CD14-positive monocyte (primary cell): ENCODE measurements around the gene MARVELD3. TPM values are rescaled to one million over a fixed set of nuclear protein-coding genes. Genes with fewer than 3 reads are reported as not detected.

Source experiments
- DNase-seq, 3 donors: peaks; one replicate each; pipeline ENCODE4 v3.0.0-alpha.2; 2011 to 2022
- H2AFZ ChIP-seq: 2 replicates; pipeline ENCODE4 v1.6.0; 2012; ENCODE audit warnings: mild to moderate bottlenecking, low read depth, low read length, inconsistent platforms; ENCODE audit not compliant: insufficient read depth, poor library complexity, severe bottlenecking
- H3K27ac ChIP-seq, 2 donors: 1 replicate in 1 of 2; 2 replicates in 1 of 2; pipeline ENCODE4 v1.5.1; 2012 to 2013; ENCODE audit warnings: low read length in 2 of 2, control low read depth in 1 of 2, inconsistent platforms in 1 of 2, low read depth in 1 of 2, mild to moderate bottlenecking in 1 of 2
- H3K27me3 ChIP-seq, 2 donors: one replicate each; pipeline versions ENCODE4 v1.6.0 to v1.6.1; 2011 to 2013; ENCODE audit warnings: low read length in 2 of 2; ENCODE audit not compliant: control insufficient read depth in 2 of 2, insufficient read depth in 2 of 2
- H3K36me3 ChIP-seq, 2 donors: replicated peaks in 1 of 2; 1 replicate in 1 of 2; 2 replicates in 1 of 2; pipeline versions ENCODE4 v1.5.1 to v1.6.1; 2012 to 2013; ENCODE audit warnings: low read length in 2 of 2, control low read depth in 1 of 2, inconsistent platforms in 1 of 2, mild to moderate bottlenecking in 1 of 2; ENCODE audit not compliant: insufficient read depth in 2 of 2, control insufficient read depth in 1 of 2
- H3K4me1 ChIP-seq, 2 donors: 1 replicate in 1 of 2; 2 replicates in 1 of 2; pipeline versions ENCODE4 v1.5.1 to v1.6.1; 2012 to 2013; ENCODE audit warnings: low read length in 2 of 2, control low read depth in 1 of 2, inconsistent platforms in 1 of 2, mild to moderate bottlenecking in 1 of 2, moderate library complexity in 1 of 2; ENCODE audit not compliant: insufficient read depth in 2 of 2, control insufficient read depth in 1 of 2
- H3K4me2 ChIP-seq: replicated peaks from 2 replicates; pipeline ENCODE3; 2012; ENCODE audit warnings: low read length, moderate library complexity, mild to moderate bottlenecking; ENCODE audit not compliant: poor library complexity, severe bottlenecking; ENCODE audit errors: extremely low read depth
- H3K4me3 ChIP-seq, 3 experiments: fragments of 200-600 bp in 1 of 3; sonication (generic) in 1 of 3; replicated peaks in 1 of 3; 1 replicate in 2 of 3; 2 replicates in 1 of 3; pipeline ENCODE4 v1.5.1; 2011 to 2013; ENCODE audit warnings: low read length in 3 of 3, mild to moderate bottlenecking in 3 of 3, control low read depth in 2 of 3, low read depth in 2 of 3, inconsistent platforms in 1 of 3, moderate library complexity in 1 of 3
- H3K79me2 ChIP-seq: 2 replicates; pipeline ENCODE4 v1.6.0; 2012; ENCODE audit warnings: mild to moderate bottlenecking, control low read depth, inconsistent platforms, low read length, moderate library complexity; ENCODE audit not compliant: insufficient read depth
- H3K9ac ChIP-seq: 2 replicates; pipeline ENCODE4 v1.6.0; 2017; ENCODE audit warnings: low read length, mild to moderate bottlenecking; ENCODE audit not compliant: insufficient read depth, poor library complexity, severe bottlenecking
- H3K9me3 ChIP-seq, 2 donors: replicated peaks in 1 of 2; 1 replicate in 1 of 2; 2 replicates in 1 of 2; pipeline versions ENCODE4 v1.5.1 to v1.6.1; 2012 to 2013; ENCODE audit warnings: low read length in 2 of 2, control low read depth in 1 of 2; ENCODE audit not compliant: control insufficient read depth in 1 of 2, insufficient read depth in 1 of 2
- H4K20me1 ChIP-seq: 2 replicates; pipeline ENCODE4 v1.6.0; 2012; ENCODE audit warnings: mild to moderate bottlenecking, low read length, control low read depth, moderate library complexity; ENCODE audit not compliant: insufficient read depth
- H3K27ac Mint-ChIP-seq, 7 donors: one replicate each; pipeline ENCODE4 v1.8.0; 2020; ENCODE audit warnings: mild to moderate bottlenecking in 7 of 7, mixed read lengths in 7 of 7, moderate library complexity in 6 of 7, inconsistent platforms in 2 of 7
- H3K27me3 Mint-ChIP-seq, 3 donors: one replicate each; pipeline ENCODE4 v1.8.0; 2021 to 2022; ENCODE audit warnings: low read depth in 3 of 3, mild to moderate bottlenecking in 3 of 3, mixed read lengths in 3 of 3, moderate library complexity in 3 of 3, inconsistent platforms in 1 of 3
- H3K36me3 Mint-ChIP-seq, 2 donors: one replicate each; pipeline ENCODE4 v1.8.0; 2020; ENCODE audit warnings: mixed read lengths in 2 of 2, inconsistent platforms in 1 of 2, mild to moderate bottlenecking in 1 of 2
- H3K4me1 Mint-ChIP-seq: one replicate; pipeline ENCODE4 v1.8.0; 2020; ENCODE audit warnings: mild to moderate bottlenecking, mixed read lengths
- H3K4me3 Mint-ChIP-seq, 2 donors: one replicate each; pipeline ENCODE4 v1.8.0; 2020; ENCODE audit warnings: mild to moderate bottlenecking in 2 of 2, mixed read lengths in 2 of 2, moderate library complexity in 1 of 2
- H3K9me3 Mint-ChIP-seq, 7 donors: one replicate each; pipeline ENCODE4 v1.8.0; 2020 to 2022; ENCODE audit warnings: mixed read lengths in 7 of 7, mild to moderate bottlenecking in 6 of 7, moderate library complexity in 6 of 7, inconsistent platforms in 2 of 7
- CTCF ChIP-seq: fragments of 200-600 bp; IDR thresholded peaks from one replicate; pipeline ENCODE4 v1.8.0; 2022; ENCODE audit warnings: antibody characterized with exemption, mild to moderate bottlenecking
- WGBS: methylation state at CpG from one replicate; pipeline ENCODE4 v1.1.5; 2013; ENCODE audit warnings: missing lambda C conversion rate; ENCODE audit not compliant: insufficient coverage; 5-methylcytosine and 5-hydroxymethylcytosine counted together
- intact Hi-C, 2 donors: fragments of 100-400 bp; cut with micrococcal nuclease; formaldehyde crosslinking; loops; one replicate each; pipeline versions ENCODE4 v1.15.0 to v1.15.1; 2023
- polyA plus RNA-seq, 3 donors: library from polyadenylated mRNA; depleted of rRNA in 1 of 3; unstranded in 2 of 3; stranded (reverse) in 1 of 3; fragments of 300-500 nt in 2 of 3; fragments of >200 nt in 1 of 3; fragmentation: Illumina TruSeq in 2 of 3; gene quantifications; 1 replicate in 2 of 3; 2 replicates in 1 of 3; pipeline ENCODE4 v1.2.3, GENCODE V29; 2012 to 2021

The MARVELD3 gene
- polyA plus RNA-seq, 3 donors, result 0.12 TPM; not detected in 2

DNA sequence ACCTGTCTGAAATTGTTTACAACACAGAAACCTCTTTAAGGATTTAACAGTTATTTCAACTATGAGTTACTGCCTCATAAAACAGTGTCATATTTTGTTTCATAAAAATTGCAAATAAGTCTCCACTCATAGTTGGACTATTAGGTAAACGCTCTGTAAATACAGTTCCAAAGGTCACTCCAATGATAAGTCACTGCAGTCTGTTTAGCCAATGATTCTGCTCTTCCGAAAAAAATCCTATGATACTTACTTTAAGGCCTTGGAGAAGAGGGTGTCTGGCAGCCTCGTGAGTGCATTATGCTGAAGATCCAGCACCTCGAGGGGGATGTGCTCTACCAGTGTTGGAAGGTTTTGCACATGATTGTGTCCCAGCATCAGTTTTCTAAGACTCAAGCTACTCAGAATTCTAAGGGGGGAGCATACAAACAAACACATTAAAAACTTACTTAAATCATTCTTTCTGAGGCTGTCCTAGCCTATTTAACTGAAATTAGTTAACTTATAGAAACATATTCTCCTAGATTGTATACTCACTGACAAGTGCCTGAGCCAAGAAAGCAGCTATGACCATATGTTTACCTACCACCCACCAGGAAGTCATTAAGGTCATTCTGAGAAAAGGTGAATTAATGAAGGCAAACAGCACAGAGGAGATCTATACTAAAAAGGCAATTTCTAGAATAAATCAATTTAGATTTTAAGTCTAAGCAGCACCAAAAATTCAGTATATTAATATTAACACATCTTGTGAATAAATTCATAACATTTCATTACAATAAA is 41.1 kb downstream of the MARVELD3 start:
- H3K4me1 Mint-ChIP-seq, result no peaks in the 10 kb centered on the region
- H3K9me3 Mint-ChIP-seq, result no peaks in the 10 kb centered on the region
- H3K36me3 Mint-ChIP-seq, result peaks cover 32 to 49% of the 10 kb centered on the region in 2 donors
- no peak overlapping the region for H3K27ac Mint-ChIP-seq
- H3K27me3 Mint-ChIP-seq, result peaks cover 0 to 2% (median 0%) of the 10 kb centered on the region in 3 donors
- Histone ChIP-seq H3K36me3 (peaks cover 0 to 41% of the 10 kb centered on the region in 2 donors), H3K4me2 (no peak overlapping the region), H3K4me3 (no peak overlapping the region), H3K4me1 (no peaks in the 10 kb centered on the region), H3K9ac (no peak overlapping the region), H3K79me2 (no peaks in the 10 kb centered on the region), H3K27me3 (no peaks in the 10 kb centered on the region), H4K20me1 (no peaks in the 10 kb centered on the region), H3K27ac (no peak overlapping the region), H3K9me3 (no peaks in the 10 kb centered on the region), H2AFZ (no peak overlapping the region)
- intact Hi-C loops, result no loop called here
- WGBS, result 83% methylated on average over 1 of the region's 4 CpGs
- no peak for DNase-seq
- no peak for TF ChIP-seq CTCF
- H3K4me3 Mint-ChIP-seq, result no peak overlapping the region

DNA sequence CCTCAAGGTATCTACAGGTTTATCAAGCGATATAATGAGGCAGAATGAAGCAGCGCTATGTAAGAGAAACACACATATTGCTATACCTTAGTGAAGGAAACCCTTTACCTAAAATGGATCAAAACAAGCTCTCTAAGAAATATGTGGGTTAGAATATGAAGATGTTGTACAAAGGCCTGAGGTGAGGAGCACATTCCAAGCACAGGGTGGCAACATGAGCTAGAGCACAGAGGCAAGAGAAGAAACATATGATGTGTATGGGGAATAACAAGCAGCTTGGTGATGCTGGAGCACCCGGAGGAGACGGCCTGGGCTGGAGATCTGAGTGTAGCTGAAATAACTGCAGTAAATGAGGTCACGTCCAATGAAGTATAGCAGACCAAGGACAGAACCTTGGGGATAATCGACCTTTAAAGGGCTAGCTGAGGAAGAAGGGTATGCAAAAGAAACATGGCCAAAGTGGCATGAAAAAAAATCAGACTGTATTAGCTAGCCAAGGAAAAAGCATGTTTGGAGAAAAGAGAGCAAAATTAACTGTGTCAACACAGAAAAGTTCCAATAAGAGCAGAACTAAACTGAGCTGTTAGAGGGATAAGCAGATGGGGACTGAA is 44.0 kb downstream of the MARVELD3 start:
- Histone ChIP-seq H3K4me1 (no peaks in the 10 kb centered on the region), H3K27me3 (no peaks in the 10 kb centered on the region), H3K9ac (no peak overlapping the region), H3K9me3 (no peaks in the 10 kb centered on the region), H4K20me1 (no peaks in the 10 kb centered on the region), H3K27ac (no peak overlapping the region), H3K4me3 (no peak overlapping the region), H3K4me2 (no peak overlapping the region), H3K79me2 (no peaks in the 10 kb centered on the region), H3K36me3 (peaks cover 0 to 38% of the 10 kb centered on the region in 2 donors), H2AFZ (no peak overlapping the region)
- H3K27ac Mint-ChIP-seq, result no peak overlapping the region
- H3K9me3 Mint-ChIP-seq, result no peaks in the 10 kb centered on the region
- H3K4me1 Mint-ChIP-seq, result no peaks in the 10 kb centered on the region
- no peak overlapping the region for H3K4me3 Mint-ChIP-seq
- DNase-seq, result no peak
- peaks cover 27 to 38% of the 10 kb centered on the region in 2 donors for H3K36me3 Mint-ChIP-seq
- intact Hi-C loops, result no loop called here
- peaks cover 0 to 2% (median 0%) of the 10 kb centered on the region in 3 donors for H3K27me3 Mint-ChIP-seq
- no peak for TF ChIP-seq CTCF
- WGBS, result 97% methylated on average over 4 of the region's 6 CpGs
